Measurements from ENCODE around the gene MGMT. TPM values are rescaled to one million over a fixed set of nuclear protein-coding genes. Genes with fewer than 3 reads are reported as not detected.

MGMT gene
- total and polyA plus RNA-seq, 9 of the 15 experiments (the other 6 are each of a cell fraction or from before 2014, with no cell fraction given), result 0.03 to 0.29 (median 0.11) TPM; not detected in 4

- no peak for TF ChIP-seq ZHX1 (conservative IDR thresholded peaks at IDR 0.05; ENCODE audit: low read length)
- TF ChIP-seq ZNF644 (tag; IDR thresholded peaks at IDR 0.05; ENCODE audit: low read depth), result no peak
- TF ChIP-seq GTF2F1 (IDR thresholded peaks at IDR 0.05; ENCODE audit: low read depth, low read length), result no peak
- no peak for TF ChIP-seq MCM3 (IDR thresholded peaks at IDR 0.05)
- TF ChIP-seq CREB1 (IDR thresholded peaks at IDR 0.05), result no peak
- TF ChIP-seq CREB1 (CRISPR knock-in tag; IDR thresholded peaks at IDR 0.05), result no peak
- TF ChIP-seq LCOR (CRISPR knock-in tag; IDR thresholded peaks at IDR 0.05), result no peak
- TF ChIP-seq ETV5 (CRISPR knock-in tag; IDR thresholded peaks at IDR 0.05; ENCODE audit: low read depth), result no peak
- TF ChIP-seq NFATC3 (IDR thresholded peaks at IDR 0.05), result no peak
Observed at GRCh38 chr10:129725011-129725410, 258.0 kb downstream of the MGMT start (continued).

- CTCF ChIA-PET (ENCODE audit: low intra/inter-chr PET ratio), result no interaction called here
- ATAC-seq, result no peak
- in situ Hi-C loops (cut with MboI) (no loop called here), intact Hi-C loops (cut with micrococcal nuclease) (no loop called here)
- DNase-seq (ENCODE audit: extremely low read depth in 1 of 4, low spot score in 3 of 4), result no peak
- no peaks in the 10 kb centered on the region for H3K4me1 ChIP-seq (replicated peaks in 1 of 2; ENCODE audit: control insufficient read depth in 2 of 2, insufficient read depth in 2 of 2, low read length in 2 of 2)
- no peak overlapping the region for H2AFZ ChIP-seq (ENCODE audit: low read depth, low read length)
- TF ChIP-seq E2F4 (CRISPR knock-in tag; IDR thresholded peaks at IDR 0.05; ENCODE audit: low read depth), result no peak
- TF ChIP-seq, protein P1, sequence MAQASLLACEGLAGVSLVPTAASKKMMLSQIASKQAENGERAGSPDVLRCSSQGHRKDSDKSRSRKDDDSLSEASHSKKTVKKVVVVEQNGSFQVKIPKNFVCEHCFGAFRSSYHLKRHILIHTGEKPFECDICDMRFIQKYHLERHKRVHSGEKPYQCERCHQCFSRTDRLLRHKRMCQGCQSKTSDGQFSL (CRISPR knock-in tag; IDR thresholded peaks at IDR 0.05), result no peak
- TF ChIP-seq, protein P1 (tag; IDR thresholded peaks at IDR 0.05), result no peak
- H3K9me3 ChIP-seq (replicated peaks; ENCODE audit: control insufficient read depth, insufficient read depth, low read depth, low read length), result no peaks in the 10 kb centered on the region
- POLR2A ChIA-PET, result no interaction called here
- H3K9me1 ChIP-seq (ENCODE audit: control insufficient read depth, insufficient read depth, low read length), result no peaks in the 10 kb centered on the region
- no peak overlapping the region for H3K9ac ChIP-seq (ENCODE audit: insufficient read depth in 1 of 2, low read depth in 2 of 2, low read length in 2 of 2)
- no peak overlapping the region for H3K4me2 ChIP-seq (ENCODE audit: insufficient read depth, low read length)
- BruUV-seq (replicated peaks), result no TSS peak
- no peaks in the 10 kb centered on the region for H4K20me1 ChIP-seq (replicated peaks; ENCODE audit: control insufficient read depth, insufficient read depth, low read length)
- no peak for FAIRE-seq
- H3K27me3 ChIP-seq (ENCODE audit: control insufficient read depth in 2 of 2, insufficient read depth in 2 of 2, low read length in 2 of 2), result peaks cover 0 to 5% of the 10 kb centered on the region in 2 experiments; a peak in 1 of 5 replicates
- no peaks in the 10 kb centered on the region for H3K36me3 ChIP-seq (ENCODE audit: control insufficient read depth, insufficient read depth, low read length)
- 2% methylated on average over 6 of the region's 9 CpGs for WGBS (ENCODE audit: insufficient coverage, low coverage, missing lambda C conversion rate)
- no peaks in the 10 kb centered on the region for H3K79me2 ChIP-seq (ENCODE audit: control insufficient read depth, insufficient read depth, low read length)
- H3K27ac ChIP-seq (ENCODE audit: extremely low read depth, low read depth, low read length), result no peak overlapping the region
- no peak overlapping the region for H3K4me3 ChIP-seq
Observed at GRCh38 chr10:129725482-129725881, 258.4 kb downstream of the MGMT start.

Measured in K562 (cell line).